HG03196 (cell line): ENCODE results near the gene TRIM44.
A peak's percentile ranks its signal among the peaks of the same experiment; 100 is the strongest.
"Not testable (repeated sequence)": the region's sequence is repeated elsewhere in the genome, so short reads cannot be mapped to it uniquely, and the experiment has no call there.

Source experiments
- ATAC-seq: cut with Tn5 transposase; IDR thresholded peaks from one replicate; pipeline ENCODE4 v1.9.1; 2021; ENCODE audit not compliant: unreplicated experiment

TRIM44 gene

DNA sequence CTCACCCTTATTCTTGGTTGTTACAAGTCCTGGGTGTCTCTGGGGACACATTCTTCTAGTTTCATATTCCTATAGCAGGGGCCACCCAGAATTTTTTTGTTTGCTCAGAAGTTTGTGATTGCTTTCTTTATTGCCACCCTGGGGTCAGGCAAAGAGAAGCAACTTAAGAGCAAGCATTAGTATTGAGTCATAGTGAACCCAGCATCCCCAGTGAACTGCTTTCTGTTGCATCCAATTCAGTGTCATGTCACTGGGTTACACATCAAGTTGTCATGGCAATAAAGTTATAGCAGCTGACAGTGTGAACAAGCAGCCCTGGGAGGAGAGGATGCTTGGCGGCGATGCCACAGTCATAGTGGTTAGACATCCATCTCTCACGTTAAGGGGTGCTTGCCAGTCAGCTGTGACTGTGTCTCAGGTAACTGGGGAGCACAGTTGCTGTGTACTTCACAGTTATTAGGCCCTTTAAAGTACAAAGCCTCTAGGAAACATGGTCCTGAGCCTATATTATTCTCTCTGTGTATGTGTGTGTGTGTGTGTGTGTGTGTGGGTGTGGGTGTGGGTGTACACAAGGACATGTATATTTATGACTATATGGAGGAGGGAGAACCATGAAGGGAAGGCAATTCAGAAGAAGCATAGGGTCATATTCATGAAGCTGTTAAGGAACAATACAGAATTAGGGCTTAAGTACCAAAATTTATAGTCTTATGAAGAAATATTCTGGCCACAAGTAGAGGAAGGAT lies 52.5 kb downstream of the TRIM44 start:
- peak; percentile 85 for ATAC-seq

GRCh38 chr11:35715677-35716076 lies 53.1 kb downstream of the TRIM44 start:
- ATAC-seq, result not testable (repeated sequence)

DNA sequence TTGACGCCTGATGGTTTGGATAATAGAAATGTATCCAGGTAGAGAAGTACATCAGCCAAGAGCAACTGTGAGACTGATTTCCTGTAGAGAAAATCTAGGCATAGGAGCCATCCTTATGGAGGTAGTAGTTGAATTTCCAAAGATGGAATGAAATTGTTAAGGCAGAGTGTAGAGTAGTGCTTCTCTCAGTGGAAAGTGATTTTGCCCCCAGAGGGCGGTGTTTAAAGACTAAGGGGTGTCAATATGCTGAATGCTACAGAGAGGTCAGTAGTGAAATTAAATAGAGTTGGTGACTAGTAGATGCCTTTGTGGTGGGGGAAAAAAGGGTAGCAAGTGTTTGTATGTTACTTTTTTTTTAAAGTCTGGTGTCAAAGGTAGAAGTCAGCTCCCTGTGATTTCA lies 54.5 kb downstream of the TRIM44 start:
- no peak for ATAC-seq

DNA sequence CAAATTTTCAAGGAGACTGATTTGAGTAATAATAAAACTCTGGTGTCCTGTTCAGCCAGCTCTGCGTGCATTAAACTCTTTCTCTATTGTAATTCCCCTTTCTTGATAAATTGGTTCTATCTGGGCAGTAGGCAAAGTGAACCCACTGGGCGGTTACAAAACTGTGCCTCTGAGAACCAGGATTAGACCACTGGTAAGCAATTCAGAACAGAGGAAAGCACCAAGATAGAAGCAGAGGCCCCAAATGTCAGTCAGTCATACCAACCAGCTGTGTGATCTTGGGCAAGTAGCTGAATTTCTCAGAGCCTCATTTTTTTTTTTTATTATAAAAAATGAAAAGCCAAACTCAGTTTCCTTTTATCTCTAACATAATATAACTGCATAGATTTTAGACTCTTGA lies 54.9 kb downstream of the TRIM44 start:
- ATAC-seq, result no peak

- ATAC-seq, result no peak
Measured at GRCh38 chr11:35721651-35722282, 59.2 kb downstream of the TRIM44 start.

GRCh38 chr11:35722641-35723040 lies 60.1 kb downstream of the TRIM44 start:
- ATAC-seq, result no peak

- no peak for ATAC-seq
Measured at GRCh38 chr11:35723493-35723892, 60.9 kb downstream of the TRIM44 start.

GRCh38 chr11:35723913-35724312 lies 61.3 kb downstream of the TRIM44 start:
- peak; percentile 77 for ATAC-seq

- ATAC-seq, result no peak
Measured at GRCh38 chr11:35725885-35726284, 63.3 kb downstream of the TRIM44 start.

DNA sequence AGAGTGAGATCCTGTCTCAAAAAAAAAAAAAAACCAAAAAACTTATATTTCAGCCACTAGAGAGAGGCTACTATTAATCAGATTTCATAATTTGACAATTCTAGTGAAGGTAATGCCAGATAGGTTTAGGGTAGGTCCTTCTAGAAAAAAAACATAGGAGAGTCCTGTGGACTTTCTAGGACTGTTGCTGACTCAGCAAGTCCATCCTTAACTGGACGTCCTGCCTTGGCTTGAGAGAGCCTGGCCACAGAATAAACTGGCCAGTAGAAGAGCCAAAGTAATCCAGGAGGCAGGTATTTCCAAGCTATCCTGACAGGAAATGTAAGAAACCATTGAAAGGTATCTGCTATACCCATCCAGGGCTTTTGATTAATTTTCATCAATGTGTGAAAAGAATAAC lies 64.6 kb downstream of the TRIM44 start:
- no peak for ATAC-seq

DNA sequence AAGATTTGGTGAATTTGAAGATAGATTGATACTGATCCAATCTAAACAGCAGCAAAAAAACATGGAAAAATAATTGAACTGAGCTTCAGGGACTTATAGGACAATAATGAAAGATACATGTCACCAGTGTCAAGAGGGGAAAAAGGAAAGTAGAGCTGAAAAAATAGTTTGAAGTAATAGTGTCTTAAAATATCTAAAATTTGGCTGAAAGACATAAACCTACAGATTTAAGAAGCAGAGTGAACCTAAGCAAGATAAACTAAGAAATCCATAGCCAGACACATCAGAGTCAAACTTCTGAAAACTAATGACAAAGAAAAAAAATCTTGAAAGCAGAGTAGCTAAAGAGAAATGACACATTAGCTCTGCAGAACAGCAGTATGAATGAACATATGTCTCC lies 67.7 kb downstream of the TRIM44 start:
- ATAC-seq, result no peak

DNA sequence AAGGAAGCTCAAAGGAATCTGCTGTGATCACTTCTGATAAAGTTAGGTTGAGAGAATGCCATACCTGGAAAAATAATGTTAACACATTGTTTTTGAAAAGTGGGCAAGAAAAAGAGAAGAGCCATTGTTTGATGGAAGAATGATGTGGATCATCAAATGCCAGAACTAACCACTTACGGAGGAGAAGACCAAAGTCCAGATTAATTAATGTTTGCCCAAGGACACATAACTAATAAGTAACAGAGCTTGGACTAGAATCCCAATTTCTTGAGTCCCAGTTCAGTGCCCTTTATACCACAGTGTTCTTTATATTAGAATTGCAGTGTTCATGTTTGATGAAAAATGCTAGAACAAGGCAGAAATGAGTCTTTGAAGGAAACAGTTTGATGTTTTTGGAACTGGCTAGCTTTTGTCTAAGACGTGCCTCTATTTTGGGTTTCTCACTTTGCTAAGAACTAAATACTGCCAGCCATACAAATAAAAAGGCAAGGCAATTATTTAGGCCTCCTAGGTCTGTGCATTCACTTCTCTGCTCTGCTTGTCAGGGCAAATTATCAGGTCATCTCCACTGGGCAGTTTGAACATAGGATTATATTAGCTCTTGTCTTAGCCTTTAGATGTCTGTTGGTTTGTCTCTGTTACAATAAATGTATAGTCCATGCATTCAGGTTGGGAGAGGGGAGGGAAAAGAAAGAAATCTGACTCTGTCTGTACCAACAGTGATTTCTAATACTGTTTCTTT lies 72.3 kb downstream of the TRIM44 start:
- ATAC-seq, result no peak

DNA sequence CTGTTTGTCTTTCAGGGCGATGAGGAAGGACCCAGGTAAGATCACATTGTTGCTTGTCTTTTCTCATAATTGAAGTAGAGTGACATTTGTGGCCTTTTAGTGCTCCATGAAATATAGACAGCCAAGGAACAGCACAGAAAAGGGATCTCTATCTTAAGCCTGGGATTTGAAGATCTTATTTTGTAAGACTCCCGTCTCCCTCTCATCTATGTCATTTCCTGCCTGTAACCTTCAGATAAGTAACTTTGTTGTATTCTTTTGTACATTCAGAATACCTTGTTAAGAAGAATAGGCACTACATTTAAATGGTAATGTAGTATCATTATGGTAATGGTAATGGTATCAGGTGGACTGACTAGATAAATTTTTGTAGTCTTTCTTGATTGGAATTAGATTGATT lies 72.8 kb downstream of the TRIM44 start:
- no peak for ATAC-seq

GRCh38 chr11:35735903-35736302 lies 73.3 kb downstream of the TRIM44 start:
- no peak for ATAC-seq

DNA sequence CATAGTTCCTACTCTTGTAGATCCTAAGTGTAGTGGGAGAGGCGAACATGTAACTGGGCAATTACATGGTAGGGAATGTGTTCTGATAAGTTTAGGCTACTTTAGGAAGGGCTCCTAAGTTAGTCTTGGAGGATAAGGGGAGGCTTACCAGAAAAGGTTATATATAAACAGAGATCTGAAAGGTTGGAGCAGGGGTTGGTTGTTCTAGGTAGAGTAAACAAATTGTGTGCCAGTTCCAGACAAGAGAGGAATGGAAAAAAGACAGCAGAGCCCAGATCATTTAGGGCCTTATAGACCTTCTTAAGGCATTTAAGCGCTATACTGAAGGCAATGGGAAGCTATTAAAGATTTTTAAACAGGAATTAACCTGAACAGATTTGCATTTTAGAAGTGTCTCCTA lies 74.4 kb downstream of the TRIM44 start:
- ATAC-seq, result no peak

- no peak for ATAC-seq
Measured at GRCh38 chr11:35740061-35740799, 77.7 kb downstream of the TRIM44 start.

- no peak for ATAC-seq
Measured at GRCh38 chr11:35742707-35743454, 80.3 kb downstream of the TRIM44 start.

DNA sequence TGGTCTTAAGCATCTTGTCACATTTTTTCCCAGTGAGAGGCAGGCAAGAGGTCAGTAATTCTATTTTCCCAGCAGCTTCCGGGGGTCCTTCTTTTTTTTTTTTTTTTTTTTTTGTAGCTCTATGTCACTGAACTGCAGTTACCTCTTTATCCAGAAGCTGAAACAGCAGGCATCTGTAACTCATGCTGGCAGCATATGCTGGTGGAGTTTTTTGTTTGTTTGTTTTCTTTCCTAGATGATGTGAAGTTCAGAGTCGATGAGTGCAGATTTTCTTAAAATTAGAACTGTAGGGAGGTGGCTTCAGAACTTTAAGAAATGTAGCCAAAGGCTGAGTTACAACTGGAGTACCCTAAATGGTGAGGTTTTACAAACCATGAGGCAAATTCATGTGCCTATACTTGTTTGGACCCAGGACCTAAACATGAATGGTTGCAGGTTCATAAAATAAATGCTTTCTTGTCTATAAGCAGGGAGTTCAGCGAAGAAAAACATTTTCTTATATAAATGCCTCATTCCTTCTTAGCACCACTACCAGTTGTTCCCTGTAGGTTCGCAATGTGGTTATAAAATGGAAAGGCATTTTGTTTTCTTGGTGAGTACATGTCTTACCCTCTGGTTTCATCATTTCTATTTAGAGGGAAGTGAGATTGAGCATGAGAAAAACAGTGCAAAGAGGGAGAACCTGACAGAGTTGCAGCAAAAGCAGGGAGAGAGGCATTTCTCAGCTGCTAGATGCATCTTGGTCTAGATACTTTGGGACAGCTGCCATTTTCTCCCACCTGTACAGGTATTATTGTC lies 84.0 kb downstream of the TRIM44 start:
- no peak for ATAC-seq

DNA sequence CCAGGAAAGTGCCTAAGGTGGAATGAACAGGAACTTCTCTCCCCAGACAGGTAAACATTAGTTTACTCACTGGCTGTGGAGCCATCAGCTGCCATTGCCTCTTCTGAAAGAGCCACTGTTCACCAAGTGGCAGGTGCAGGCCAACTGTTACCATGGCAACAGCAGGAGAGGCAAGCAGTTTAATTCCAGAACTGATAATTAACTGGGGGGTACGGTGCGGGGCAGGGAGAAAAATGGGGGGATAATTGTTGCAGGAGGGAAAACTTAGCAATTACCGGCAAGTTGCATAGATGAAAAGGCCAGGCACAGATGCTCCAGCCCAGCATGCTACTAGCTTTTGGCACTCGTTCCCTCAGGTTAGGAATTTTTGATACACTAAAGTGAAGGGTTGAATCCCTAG lies 85.1 kb downstream of the TRIM44 start:
- ATAC-seq, result no peak

DNA sequence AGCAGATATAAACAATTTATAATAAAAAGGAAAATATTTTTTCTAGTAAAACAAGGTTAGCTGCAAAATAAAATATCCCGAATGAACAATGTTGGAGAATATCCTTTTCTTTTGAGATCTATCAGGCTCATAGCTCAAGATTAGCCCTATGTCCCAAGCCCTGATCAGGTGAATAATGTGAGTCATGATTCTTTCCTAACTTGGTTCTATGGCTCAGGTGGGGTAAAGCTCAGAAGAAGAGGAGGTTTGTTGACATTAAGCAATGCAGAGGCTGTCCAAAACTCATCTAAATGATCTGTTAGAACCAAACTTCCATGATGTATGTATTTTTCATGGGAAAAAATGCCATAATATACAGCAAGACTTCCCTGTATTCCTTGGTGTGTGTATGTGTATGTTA lies 86.1 kb downstream of the TRIM44 start:
- ATAC-seq, result no peak
